H1 (cell line): ENCODE results near the gene CMTR1.

ENCODE experiments used
- EZH2 ChIP-seq: fragments of 200-600 bp; sonication (generic); IDR thresholded peaks from 2 replicates; pipeline ENCODE4 v1.7.1; 2012; ENCODE audit warnings: low read depth, mild to moderate bottlenecking, moderate library complexity, low read length, inconsistent platforms; ENCODE audit not compliant: severe bottlenecking
- TF ChIP-seq, protein P1 (sequence below), 3 experiments: IDR thresholded peaks; 1 replicate in 2 of 3; 2 replicates in 1 of 3; pipeline versions ENCODE4 v1.5.1 to v1.6.1; 2011; ENCODE audit warnings: low read length in 3 of 3, mild to moderate bottlenecking in 3 of 3, inconsistent platforms in 2 of 3, low read depth in 1 of 3, moderate library complexity in 1 of 3; ENCODE audit not compliant: insufficient read depth in 1 of 3; ENCODE audit errors: control extremely low read depth in 1 of 3

- TF ChIP-seq, protein P1, sequence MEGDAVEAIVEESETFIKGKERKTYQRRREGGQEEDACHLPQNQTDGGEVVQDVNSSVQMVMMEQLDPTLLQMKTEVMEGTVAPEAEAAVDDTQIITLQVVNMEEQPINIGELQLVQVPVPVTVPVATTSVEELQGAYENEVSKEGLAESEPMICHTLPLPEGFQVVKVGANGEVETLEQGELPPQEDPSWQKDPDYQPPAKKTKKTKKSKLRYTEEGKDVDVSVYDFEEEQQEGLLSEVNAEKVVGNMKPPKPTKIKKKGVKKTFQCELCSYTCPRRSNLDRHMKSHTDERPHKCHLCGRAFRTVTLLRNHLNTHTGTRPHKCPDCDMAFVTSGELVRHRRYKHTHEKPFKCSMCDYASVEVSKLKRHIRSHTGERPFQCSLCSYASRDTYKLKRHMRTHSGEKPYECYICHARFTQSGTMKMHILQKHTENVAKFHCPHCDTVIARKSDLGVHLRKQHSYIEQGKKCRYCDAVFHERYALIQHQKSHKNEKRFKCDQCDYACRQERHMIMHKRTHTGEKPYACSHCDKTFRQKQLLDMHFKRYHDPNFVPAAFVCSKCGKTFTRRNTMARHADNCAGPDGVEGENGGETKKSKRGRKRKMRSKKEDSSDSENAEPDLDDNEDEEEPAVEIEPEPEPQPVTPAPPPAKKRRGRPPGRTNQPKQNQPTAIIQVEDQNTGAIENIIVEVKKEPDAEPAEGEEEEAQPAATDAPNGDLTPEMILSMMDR (IDR thresholded peaks at IDR 0.05; ENCODE audit: control extremely low read depth in 1 of 3, insufficient read depth in 1 of 3, low read depth in 1 of 3, low read length in 3 of 3), result no peak
- TF ChIP-seq EZH2, result no peak
Observed at GRCh38 chr6:37523412-37523811, 90.4 kb downstream of the CMTR1 start.
